Activated CD4-positive, CD25-positive, alpha-beta regulatory T cell (primary cell): ENCODE results near the gene PDK4.
"Not testable (repeated sequence)": the region's sequence is repeated elsewhere in the genome, so short reads cannot be mapped to it uniquely, and the experiment has no call there.

Experiments used
- DNase-seq, 4 experiments: peaks; one replicate each; lab custom pipeline; 2025; lab: John Stamatoyannopoulos, UW

Gene PDK4

GRCh38 chr7:95604811-95605210 is 8.5 kb upstream of the PDK4 start:
- DNase-seq, result not testable (repeated sequence)

GRCh38 chr7:95604397-95604796 is 8.1 kb upstream of the PDK4 start:
- DNase-seq, result not testable (repeated sequence)

GRCh38 chr7:95602421-95602820 is 6.1 kb upstream of the PDK4 start:
- no peak for DNase-seq

- DNase-seq, result no peak
Measured at GRCh38 chr7:95601316-95601715, 5.0 kb upstream of the PDK4 start.

GRCh38 chr7:95599069-95599468 is 2.8 kb upstream of the PDK4 start:
- DNase-seq, result no peak

- no peak for DNase-seq
Measured at GRCh38 chr7:95598511-95598910, 2.2 kb upstream of the PDK4 start.

- no peak for DNase-seq
Measured at GRCh38 chr7:95595746-95596197, 544 bp downstream of the PDK4 start.

GRCh38 chr7:95594185-95594584 is 2.1 kb downstream of the PDK4 start:
- DNase-seq, result no peak

- no peak for DNase-seq
Measured at GRCh38 chr7:95593343-95593742, 3.0 kb downstream of the PDK4 start.

GRCh38 chr7:95592570-95592969 is 3.7 kb downstream of the PDK4 start:
- DNase-seq, result no peak

- DNase-seq, result no peak
Measured at GRCh38 chr7:95590387-95591248, 5.7 kb downstream of the PDK4 start.

- no peak for DNase-seq
Measured at GRCh38 chr7:95589766-95590165, 6.5 kb downstream of the PDK4 start.

- DNase-seq, result no peak
Measured at GRCh38 chr7:95589031-95589430, 7.3 kb downstream of the PDK4 start.

- DNase-seq, result no peak
Measured at GRCh38 chr7:95586951-95587301, 9.4 kb downstream of the PDK4 start.

GRCh38 chr7:95585426-95585789 is 10.9 kb downstream of the PDK4 start:
- no peak for DNase-seq

GRCh38 chr7:95584769-95585425 is 11.4 kb downstream of the PDK4 start:
- no peak for DNase-seq

GRCh38 chr7:95583834-95584621 is 12.3 kb downstream of the PDK4 start:
- no peak for DNase-seq

GRCh38 chr7:95582578-95583293 is 13.6 kb downstream of the PDK4 start:
- no peak for DNase-seq

GRCh38 chr7:95581467-95581866 is 14.8 kb downstream of the PDK4 start:
- DNase-seq, result no peak

GRCh38 chr7:95579318-95579717 is 17.0 kb downstream of the PDK4 start:
- DNase-seq, result no peak

- no peak for DNase-seq
Measured at GRCh38 chr7:95578299-95578855, 17.9 kb downstream of the PDK4 start.

- DNase-seq, result no peak
Measured at GRCh38 chr7:95577137-95577536, 19.2 kb downstream of the PDK4 start.
